ENCODE measurements around the gene ROPN1L. TPM values are rescaled to one million over a fixed set of nuclear protein-coding genes. Genes with fewer than 3 reads are reported as not detected.

Gene ROPN1L
- total and polyA plus RNA-seq, 10 donors = 2.0 to 27.9 (median 11.4) TPM

GRCh38 chr5:10461041-10461440 is 19.4 kb downstream of the ROPN1L start:
- peaks cover 0 to 32% (median 0%) of the 10 kb centered on the region in 6 donors for H3K36me3 ChIP-seq
- DNase-seq = peak; percentile 51
- H3K4me3 ChIP-seq = no peak overlapping the region
- intact Hi-C loops (cut with DNase I; ENCODE audit: low total_unique reads) = no loop called here
- peaks cover 3 to 38% (median 21%) of the 10 kb centered on the region in 6 donors for H3K4me1 ChIP-seq
- no peak for TF ChIP-seq POLR2AphosphoS5 (IDR thresholded peaks at IDR 0.05)
- no peak for TF ChIP-seq POLR2A (IDR thresholded peaks at IDR 0.05)
- TF ChIP-seq CTCF (IDR thresholded peaks at IDR 0.05 in 8 of 11, conservative IDR thresholded peaks at IDR 0.05 in 3 of 11) = no peak
- WGBS, 5 donors = 94 to 98% (median 96%) methylated on average over 12 of the region's 12 CpGs
- no peaks in the 10 kb centered on the region for H3K9me3 ChIP-seq
- peak overlapping the region in 1 of 8 donors; percentile 48 for H3K27ac ChIP-seq
- H3K27me3 ChIP-seq (replicated peaks in 1 of 7) = peaks cover 0 to 4% (median 0%) of the 10 kb centered on the region in 7 donors

GRCh38 chr5:10461904-10462555 is 20.4 kb downstream of the ROPN1L start:
- 79 to 92% (median 87%) methylated on average over 10 of the region's 10 CpGs for WGBS, 5 donors
- TF ChIP-seq POLR2A (IDR thresholded peaks at IDR 0.05) = no peak
- no peak for TF ChIP-seq CTCF (IDR thresholded peaks at IDR 0.05 in 8 of 11, conservative IDR thresholded peaks at IDR 0.05 in 3 of 11)
- TF ChIP-seq POLR2AphosphoS5 (IDR thresholded peaks at IDR 0.05) = no peak
- Histone ChIP-seq H3K27ac (no peak overlapping the region), H3K36me3 (peaks cover 0 to 32% (median 0%) of the 10 kb centered on the region in 6 donors), H3K4me1 (peaks cover 3 to 38% (median 18%) of the 10 kb centered on the region in 6 donors), H3K9me3 (no peaks in the 10 kb centered on the region), H3K4me3 (no peak overlapping the region), H3K27me3 (replicated peaks in 1 of 7) (peaks cover 0 to 4% (median 0%) of the 10 kb centered on the region in 7 donors)
- intact Hi-C loops (cut with DNase I; ENCODE audit: low total_unique reads) = no loop called here
- DNase-seq = peak; percentile 29

GRCh38 chr5:10463566-10463965 is 21.9 kb downstream of the ROPN1L start:
- Histone ChIP-seq H3K4me3 (no peak overlapping the region), H3K27me3 (replicated peaks in 1 of 7) (peaks cover 0 to 4% (median 0%) of the 10 kb centered on the region in 7 donors), H3K36me3 (peaks cover 0 to 32% (median 0%) of the 10 kb centered on the region in 6 donors), H3K27ac (no peak overlapping the region), H3K4me1 (peaks cover 0 to 36% (median 12%) of the 10 kb centered on the region in 6 donors), H3K9me3 (no peaks in the 10 kb centered on the region)
- intact Hi-C loops (cut with DNase I; ENCODE audit: low total_unique reads) = no loop called here
- peak; percentile 61 for DNase-seq
- no peak for TF ChIP-seq POLR2A (IDR thresholded peaks at IDR 0.05)
- TF ChIP-seq CTCF (IDR thresholded peaks at IDR 0.05 in 8 of 11, conservative IDR thresholded peaks at IDR 0.05 in 3 of 11) = no peak
- TF ChIP-seq POLR2AphosphoS5 (IDR thresholded peaks at IDR 0.05) = no peak
- WGBS, 5 donors = 87 to 93% (median 92%) methylated on average over 6 of the region's 6 CpGs

GRCh38 chr5:10464173-10464572 is 22.5 kb downstream of the ROPN1L start:
- H3K9me3 ChIP-seq = no peaks in the 10 kb centered on the region
- peaks cover 0 to 4% (median 0%) of the 10 kb centered on the region in 7 donors for H3K27me3 ChIP-seq (replicated peaks in 1 of 7)
- 90 to 97% (median 93%) methylated on average over 11 of the region's 11 CpGs for WGBS, 5 donors
- intact Hi-C loops (cut with DNase I; ENCODE audit: low total_unique reads) = no loop called here
- TF ChIP-seq CTCF (IDR thresholded peaks at IDR 0.05 in 8 of 11, conservative IDR thresholded peaks at IDR 0.05 in 3 of 11) = no peak
- no peak for TF ChIP-seq POLR2A (IDR thresholded peaks at IDR 0.05)
- TF ChIP-seq POLR2AphosphoS5 (IDR thresholded peaks at IDR 0.05) = no peak
- H3K27ac ChIP-seq = no peak overlapping the region
- peaks cover 0 to 32% (median 0%) of the 10 kb centered on the region in 6 donors for H3K36me3 ChIP-seq
- peaks cover 0 to 36% (median 12%) of the 10 kb centered on the region in 6 donors for H3K4me1 ChIP-seq
- DNase-seq = peak; percentile 56
- H3K4me3 ChIP-seq = no peak overlapping the region
